Thyroid gland (tissue), 4 donors: ENCODE data around the gene NLK.

Experiments
- CTCF ChIP-seq, 6 experiments: fragments of 200-600 bp in 3 of 6; fragments of 450-650 bp in 3 of 6; sonication (generic) in 3 of 6; IDR thresholded peaks; one replicate each; pipeline ENCODE4 v1.5.1; 2016 to 2019; ENCODE audit warnings: antibody characterized with exemption in 6 of 6, mild to moderate bottlenecking in 2 of 6, inconsistent platforms in 1 of 6, moderate library complexity in 1 of 6
- POLR2A ChIP-seq, 2 donors: fragments of 450-650 bp; IDR thresholded peaks; one replicate each; pipeline ENCODE4 v1.6.1; 2017; ENCODE audit warnings: antibody characterized with exemption in 2 of 2, mild to moderate bottlenecking in 2 of 2, moderate library complexity in 1 of 2

GRCh38 chr17:28071891-28072606, 29.6 kb downstream of the NLK start:
- TF ChIP-seq CTCF (IDR thresholded peaks at IDR 0.05) (no peak), POLR2A (IDR thresholded peaks at IDR 0.05) (no peak)
